HG02885 (cell line): ENCODE measurements around the gene CAMK1.
"Not testable (repeated sequence)": the region's sequence is repeated elsewhere in the genome, so short reads cannot be mapped to it uniquely, and the experiment has no call there.

Source experiments
- ATAC-seq: cut with Tn5 transposase; IDR thresholded peaks from one replicate; pipeline ENCODE4 v1.9.1; 2021; ENCODE audit warnings: mild to moderate bottlenecking; ENCODE audit not compliant: unreplicated experiment, poor library complexity

Gene CAMK1

DNA sequence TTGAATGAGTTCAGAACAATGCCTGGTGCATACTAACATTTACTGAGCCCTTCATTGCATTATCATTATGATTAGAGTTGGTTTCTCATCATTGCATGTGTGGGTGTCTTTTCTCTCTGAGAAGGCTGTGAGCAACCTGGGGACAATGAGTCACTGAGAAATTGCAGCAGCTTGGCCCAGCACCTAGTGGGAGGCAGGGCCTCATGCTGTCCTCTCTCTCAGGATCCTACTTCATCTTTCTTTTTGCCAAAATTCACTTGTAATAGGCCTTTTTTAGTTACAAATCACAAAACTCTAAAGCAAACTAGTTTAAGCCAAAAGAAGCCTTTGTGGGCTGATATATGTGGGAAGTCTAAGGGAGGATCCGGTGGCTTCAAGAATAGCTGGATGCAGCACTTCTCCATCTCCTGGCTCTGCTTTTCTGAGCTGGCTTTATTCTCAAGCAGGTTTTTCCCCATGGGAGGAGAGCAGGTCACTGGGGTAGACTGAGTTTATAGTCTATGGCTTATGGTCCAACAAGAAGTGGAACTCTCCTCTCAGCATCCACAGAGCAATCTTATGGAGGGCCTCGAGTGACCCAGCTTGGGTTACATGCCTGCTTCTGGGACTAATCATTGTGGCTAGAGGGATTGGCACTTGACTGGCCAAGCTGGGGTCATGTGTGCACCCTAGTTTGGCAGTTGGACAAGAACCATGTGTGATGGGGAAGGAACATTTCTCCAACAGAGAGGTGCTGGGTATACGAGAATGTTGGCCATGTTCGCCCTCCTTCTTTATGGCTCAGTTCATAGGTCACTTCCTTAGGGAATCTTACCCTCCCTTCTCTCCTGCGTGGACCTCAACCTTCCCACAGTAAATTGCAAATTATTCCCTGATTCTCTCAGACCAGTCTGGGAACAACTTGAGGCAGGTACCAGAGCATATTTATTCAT, 8.7 kb upstream of the CAMK1 start:
- no peak for ATAC-seq

DNA sequence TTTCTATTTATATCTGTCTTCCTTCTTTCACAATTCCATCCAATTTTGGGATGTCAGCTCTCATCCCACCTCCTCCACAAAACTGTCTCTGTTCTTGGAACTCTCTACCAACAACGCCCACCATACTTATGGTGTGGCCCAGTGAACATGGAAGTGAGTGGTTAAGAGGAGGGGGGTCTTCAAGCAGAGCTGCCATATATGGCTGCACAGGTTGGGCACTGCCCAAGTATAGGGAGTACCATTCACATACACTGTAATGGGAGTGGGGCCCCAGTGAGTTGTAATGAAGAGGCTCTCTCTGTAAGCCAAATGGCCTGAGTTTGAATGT, 7.9 kb upstream of the CAMK1 start:
- no peak for ATAC-seq

DNA sequence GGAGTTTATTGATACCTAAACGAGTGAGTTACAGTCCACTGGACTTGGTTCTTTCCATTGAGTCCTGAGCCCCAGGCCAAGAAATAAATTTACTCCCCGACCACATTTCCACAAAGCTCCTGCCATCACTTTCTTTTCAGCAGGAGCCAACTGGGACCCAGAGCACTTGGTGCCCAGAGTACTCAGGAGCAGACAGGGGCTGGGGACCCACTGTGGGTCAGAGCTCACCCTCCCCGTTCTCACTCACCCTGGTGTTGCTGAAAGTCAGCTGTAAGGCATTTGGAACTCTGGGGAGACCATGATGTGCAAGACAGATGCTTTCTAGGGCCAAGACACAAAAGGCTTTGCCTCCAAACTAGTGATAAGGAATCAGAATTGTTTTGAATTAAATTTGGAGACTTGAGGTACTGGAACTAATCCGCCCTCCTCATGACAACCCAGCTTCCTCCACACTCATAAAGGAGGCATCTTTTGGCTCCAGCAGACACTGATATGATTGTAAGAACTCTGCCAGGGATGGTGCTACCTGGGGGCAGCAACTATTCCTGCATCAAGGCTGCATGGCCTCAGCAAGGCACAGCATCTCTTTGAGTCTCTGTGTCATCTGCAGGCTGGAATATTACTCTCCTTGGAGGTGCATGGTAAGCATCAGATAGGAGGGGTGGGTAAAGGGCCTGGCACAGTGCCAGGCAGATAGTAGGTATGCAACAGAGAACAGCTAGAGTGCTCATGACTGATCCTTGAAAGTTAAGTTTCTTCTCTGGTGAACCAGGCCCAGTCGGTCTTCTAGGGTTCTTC, 7.3 kb upstream of the CAMK1 start:
- no peak for ATAC-seq

DNA sequence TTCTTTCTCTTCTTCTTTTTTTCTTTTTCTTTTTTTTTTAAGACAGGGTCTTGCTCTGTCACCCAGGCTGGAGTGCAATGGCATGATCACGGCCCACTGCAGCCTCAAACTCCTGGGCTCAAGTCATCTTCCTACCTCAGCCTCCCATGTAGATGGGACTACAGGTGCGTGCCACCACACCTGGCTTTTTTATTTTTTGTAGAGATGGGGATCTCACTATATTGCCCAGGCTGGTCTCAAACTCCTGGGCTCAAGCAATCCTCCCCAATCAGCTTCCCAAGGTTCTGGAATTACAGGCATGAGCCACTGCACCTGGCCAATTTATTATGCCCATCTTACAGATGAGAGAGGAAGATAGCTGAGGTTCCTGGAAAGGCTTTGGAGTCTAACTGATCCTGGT, 1.3 kb upstream of the CAMK1 start:
- not testable (repeated sequence) for ATAC-seq

DNA sequence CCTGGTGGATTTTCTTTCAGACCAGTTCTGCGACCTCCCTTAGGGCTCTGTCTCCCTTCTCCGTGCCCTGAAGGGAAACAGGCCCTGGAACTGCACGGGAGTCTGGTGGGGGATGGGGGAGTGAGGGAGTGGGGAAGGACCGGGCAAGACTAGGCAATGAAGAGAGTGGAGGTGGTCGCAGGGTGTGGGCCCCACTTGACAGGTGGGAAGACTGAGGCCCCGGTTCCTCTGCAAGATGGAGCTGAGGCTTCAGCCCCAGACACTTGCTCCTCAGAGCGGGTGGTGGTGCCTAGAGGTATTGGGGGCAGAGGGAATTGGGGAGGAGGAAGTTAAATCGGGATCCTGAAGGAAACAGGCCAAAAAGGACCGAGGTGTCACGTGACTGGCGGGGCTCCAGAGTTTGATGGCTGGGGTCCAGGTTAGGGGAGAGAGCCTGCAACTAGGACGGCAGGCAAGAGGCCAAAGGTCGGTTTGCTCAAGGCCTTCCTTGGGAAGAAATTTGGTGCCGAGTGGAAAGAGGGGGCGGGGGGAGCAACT, 597 bp upstream of the CAMK1 start:
- ATAC-seq = no peak

DNA sequence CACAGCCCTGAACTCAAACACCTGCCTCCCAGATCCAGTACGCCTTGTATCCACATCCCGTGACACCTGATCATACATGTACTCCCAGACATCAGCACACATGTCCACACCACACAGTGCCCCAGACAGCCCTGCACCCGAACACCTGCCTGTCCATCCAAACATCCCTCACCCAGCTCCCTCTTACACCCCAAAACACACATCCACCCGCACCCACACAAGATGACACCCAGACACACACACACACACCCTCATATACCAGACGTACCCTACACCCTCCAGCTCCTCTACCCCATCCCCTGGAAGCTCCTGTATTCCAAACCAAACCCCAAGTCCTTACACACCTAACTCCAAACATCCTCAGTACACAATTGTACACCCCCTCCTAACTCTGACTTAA, 735 bp downstream of the CAMK1 start:
- no peak for ATAC-seq

DNA sequence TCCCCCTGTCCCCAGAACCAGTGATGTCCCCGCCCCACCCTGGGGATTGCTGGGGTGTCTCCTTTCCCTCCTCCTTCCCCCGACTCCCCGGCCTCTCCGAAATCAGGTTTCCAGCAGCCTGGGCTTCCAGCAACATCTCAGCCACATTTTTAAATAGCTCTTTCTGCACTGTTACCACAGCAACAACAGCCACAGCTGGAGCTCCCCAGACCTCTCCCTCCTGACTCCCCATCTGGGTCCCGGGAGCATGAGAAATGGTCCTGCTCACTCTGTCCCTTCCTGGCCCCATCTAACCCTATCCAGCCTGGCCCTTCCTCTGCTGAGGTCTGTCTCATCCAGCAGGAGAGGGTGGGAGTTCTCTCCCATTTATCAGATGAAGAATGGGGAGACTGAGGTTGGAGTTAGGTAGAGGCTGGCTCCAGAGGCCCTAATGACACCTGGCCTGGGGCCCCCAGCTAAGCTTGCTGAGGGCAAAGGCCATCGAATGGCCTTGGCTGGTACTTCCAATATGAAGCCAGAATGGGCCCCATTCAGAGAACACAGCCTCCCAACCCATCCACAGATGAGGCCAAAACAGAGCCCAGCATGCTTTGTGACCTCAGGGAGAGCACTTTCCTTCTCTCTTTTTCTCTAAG, 1.5 kb downstream of the CAMK1 start:
- no peak for ATAC-seq

DNA sequence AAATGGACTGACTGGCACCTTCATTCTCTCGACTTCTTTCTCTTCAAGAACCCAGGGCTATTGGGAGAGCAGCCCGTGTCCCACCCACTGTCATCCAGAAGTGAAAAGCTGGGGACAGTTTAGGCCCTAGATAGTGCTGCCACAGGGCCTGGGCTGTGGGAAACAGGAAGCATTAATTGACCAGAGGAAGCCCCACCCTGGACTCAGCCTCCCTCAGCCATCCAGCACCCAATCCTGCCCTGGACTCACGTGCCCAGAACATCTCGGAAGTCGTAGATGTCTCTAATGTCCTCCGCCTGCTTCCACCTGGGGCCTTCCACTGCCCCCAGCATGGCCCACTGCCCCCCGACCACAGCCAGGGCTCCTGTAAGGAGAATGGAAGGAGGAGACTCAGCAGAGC, 2.3 kb downstream of the CAMK1 start:
- no peak for ATAC-seq

DNA sequence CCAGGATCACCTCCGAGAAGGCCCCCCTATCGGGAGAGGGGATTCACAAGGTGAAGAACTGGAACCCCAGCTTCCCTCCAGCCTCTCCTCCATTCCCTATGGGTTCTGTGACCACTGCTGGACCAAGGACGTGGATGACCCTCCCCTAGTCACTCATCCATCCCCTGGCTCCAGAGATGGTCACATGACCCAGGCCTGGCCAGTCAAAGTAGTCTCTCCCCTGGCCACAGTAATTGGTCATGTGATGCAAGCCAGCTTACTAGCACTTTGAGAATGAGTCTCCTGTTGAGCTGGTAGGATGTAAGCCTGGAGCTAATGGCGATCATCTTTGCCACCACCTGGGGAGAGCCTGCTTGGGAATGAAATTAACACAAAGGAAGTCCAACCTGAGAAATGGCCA, 3.9 kb downstream of the CAMK1 start:
- ATAC-seq = no peak

DNA sequence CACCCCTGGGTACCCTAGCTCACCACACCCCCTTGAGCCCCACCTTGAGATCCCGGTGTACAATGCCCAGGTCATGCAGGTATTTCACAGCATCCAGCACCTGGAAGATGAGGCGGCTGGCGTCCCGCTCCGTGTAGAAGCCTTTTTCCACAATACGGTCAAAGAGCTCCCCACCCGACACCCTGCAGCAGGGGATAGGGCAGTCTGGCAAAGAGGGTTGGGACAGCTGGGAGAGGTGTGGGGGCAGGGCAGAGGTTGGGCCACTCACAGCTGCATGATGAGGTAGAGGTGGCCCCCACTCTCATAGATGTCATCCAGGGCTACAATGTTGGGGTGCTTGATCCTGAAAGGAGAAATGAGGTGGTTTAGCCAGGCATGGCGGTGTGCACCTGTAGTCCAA, 6.9 kb downstream of the CAMK1 start:
- ATAC-seq = no peak

DNA sequence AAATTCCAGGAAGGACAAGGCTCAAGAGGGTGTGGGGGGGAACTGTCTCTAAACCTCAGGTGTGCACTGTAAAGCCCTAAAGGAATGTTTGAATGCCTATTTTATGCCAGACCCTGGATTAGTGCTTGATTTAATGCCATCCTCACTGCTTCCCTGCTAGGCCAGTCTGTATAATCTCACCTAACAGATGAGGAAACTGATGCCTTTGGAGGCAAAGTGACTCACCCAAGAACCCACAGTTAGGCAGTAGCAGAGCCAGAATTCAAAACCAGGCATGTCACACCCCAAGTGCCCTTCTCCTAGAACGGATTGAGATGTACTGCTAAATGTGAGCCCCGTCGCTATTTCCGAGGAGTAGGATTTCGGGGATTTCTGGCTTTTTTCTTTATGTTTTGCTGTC, 7.8 kb downstream of the CAMK1 start:
- no peak for ATAC-seq

DNA sequence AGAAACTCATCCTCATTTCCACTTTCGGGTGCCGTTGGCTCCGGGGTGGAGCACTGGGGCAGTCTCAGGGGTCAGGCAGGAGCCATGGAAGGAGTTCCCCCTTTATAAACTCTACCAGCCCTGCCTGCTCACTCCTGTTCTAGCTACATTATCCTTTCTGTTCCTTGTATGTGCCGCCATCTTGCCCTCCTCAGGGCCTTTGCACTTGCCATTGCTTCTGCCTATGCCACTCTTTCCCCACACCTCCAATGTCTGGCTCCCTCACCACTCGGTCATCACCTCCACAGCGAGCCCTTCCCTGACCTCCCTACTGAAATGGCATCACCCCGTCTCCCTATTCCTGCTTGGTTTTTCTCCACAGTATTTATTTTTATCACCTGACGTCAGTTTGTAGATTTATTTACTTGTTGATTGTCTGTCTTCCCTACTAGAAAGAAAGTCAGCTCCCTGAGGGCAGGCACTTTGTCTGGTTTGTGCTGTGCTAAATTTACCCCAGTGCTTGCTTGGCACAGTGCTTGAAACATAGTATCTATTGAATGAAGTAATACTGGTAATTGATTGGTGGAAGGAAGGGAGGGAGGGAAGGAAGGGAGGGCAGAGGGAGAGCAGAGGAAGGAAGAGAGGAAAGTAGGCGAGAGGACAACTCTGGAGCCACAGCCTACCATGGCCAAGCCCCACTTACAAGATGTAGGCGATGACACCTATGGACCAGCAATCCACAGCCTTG, 8.8 kb downstream of the CAMK1 start:
- ATAC-seq = no peak

DNA sequence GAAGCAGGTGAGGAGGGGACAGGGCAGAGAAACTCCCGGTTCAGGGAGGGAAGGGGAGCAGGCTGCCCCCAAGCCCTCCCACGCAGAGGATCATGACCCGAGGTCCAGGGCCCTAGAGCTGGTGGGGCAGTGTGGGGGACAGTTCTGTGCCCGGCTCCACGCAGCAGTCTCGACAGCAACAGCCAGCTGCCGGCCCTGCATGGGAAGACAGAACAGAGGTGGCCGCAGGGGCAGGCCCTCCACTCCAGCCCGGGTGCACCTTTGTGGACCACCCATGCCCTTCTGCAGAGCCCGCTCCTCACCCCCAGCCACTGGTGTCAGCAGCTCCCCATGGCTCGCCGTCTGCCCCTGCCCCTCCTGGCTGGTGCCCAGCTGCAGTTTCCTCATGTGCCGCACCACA, 12.3 kb downstream of the CAMK1 start:
- no peak for ATAC-seq

DNA sequence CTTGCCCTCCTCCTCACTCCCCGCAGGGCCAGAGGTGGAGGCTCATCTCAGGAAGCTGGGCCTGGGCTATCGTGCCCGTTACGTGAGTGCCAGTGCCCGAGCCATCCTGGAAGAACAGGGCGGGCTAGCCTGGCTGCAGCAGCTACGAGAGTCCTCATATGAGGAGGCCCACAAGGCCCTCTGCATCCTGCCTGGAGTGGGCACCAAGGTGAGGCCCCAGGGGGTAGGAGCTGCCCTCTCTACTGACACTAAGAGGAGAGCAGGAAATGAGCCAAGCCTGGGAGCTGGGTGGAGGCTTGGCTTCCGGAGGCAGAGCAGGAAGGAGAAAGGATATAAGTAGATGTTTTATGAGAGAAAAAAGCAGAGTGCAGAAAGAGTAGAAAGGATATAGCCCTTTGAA, 15.1 kb downstream of the CAMK1 start:
- ATAC-seq = no peak

DNA sequence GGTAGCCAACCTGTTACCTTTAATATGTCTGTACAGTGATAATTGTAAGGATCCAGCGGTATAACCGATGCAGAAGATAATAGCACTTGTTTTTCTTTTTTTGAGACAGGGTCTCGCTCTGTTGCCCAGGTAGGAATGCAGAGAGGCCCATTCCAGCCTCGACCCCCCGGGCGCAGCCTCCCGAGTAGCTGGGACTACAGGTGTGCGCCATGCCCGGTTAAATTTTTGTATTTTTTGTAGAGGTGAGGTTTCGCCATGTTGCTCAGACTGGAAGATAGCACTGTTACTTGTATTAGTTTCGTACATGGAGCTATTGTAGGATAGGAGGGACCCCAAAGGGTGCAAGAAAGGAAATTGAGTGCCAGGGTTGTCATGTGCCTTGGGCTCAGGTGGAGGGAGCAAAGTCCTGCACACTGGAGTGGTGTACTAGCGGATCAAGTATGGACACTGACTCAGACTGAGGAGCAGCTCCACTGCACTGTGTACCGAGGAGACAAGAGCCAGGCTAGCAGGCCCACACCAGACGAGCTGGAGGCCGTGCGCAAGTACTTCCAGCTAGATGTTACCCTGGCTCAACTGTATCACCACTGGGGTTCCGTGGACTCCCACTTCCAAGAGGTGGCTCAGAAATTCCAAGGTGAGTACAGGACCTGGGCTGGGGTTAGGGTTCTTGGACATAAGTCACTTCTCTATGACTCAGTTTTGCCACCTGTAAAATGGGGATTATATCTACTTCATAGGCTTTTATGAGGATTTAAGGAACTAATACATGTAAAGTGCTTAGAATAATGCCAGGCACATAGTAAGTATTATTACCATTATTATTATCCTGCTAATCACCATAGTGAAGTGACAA, 19.0 kb downstream of the CAMK1 start:
- no peak for ATAC-seq

DNA sequence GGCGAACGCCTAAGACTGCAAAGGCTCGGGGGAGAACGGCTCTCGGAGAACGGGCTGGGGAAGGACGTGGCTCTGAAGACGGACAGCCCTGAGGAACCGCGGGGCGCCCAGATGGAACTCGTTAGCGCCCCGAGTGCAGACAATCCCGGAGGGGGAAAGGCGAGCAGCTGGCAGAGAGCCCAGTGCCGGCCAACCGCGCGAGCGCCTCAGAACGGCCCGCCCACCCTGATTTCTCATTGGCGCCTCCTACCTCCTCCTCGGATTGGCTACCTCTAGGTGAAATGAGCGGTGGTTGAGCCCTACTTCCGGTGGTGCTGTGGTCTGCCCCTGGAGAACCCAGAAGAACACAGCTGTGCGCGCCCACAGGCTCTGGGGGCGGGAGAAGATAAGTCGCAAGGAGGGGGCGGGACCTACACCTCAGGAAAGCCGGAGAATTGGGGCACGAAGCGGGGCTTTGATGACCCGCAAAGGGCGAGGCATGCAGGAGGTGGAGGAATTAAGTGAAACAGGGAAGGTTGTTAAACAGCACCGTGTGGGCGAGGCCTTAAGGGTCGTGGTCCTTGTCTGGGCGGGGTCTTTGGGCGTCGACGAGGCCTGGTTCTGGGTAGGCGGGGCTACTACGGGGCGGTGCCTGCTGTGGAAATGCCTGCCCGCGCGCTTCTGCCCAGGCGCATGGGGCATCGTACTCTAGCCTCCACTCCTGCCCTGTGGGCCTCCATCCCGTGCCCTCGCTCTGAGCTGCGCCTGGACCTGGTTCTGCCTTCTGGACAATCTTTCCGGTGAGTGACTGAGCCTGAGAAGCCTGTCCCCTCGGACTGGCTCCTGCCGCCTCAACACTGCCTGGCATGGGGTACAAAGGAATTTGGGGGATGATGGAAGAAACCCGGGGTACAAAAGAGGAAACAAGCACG, 19.8 kb downstream of the CAMK1 start, which contains the start of gene OGG1:
Gene OGG1, plus strand, starts transcription at position 308 of the 911 bp plus-strand sequence. Its CDS starts 335 bp downstream, at position 643.
- ATAC-seq = peak; percentile 91

DNA sequence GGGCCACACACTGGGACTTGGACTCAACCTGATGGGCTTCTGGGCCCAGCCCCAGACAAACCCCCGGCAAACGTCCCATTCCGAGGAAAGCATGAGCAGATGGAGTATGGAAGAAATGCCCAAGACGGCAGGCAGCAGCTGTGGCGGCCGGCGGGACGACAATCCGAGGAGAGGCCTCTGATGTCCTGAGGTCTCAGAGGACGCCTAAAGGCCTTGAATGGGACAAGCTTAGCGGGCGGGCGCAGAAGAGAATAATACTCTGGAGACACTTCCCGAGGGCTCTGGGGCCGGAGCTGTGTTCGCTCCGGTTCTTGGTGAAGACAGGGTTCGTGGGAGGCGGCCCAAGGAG, 20.5 kb downstream of the CAMK1 start:
- no peak for ATAC-seq

DNA sequence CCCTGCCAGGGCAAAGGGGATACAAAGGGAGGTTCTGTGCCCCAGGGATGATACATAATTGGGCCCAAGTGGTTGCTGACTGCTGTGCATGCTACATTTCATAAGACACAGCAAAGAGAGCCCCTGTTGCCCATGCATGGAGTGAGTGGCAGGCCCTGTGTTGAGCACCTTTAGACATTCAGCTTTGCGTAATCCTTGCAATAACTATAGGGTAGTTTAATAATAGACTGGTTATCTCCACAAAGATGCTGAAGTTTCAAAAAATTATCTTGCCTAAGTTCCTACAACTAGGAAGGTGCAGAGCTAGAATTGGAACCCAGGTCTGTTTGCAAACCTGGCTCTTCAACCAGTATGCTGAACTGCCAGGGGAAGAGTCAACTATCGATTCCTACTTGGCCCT, 21.7 kb downstream of the CAMK1 start:
- no peak for ATAC-seq
